GM21360 (cell line): ENCODE results near the gene PDXK.

Source experiments
- ATAC-seq: cut with Tn5 transposase; IDR thresholded peaks from one replicate; pipeline ENCODE4 v1.9.1; 2021; ENCODE audit warnings: mild to moderate bottlenecking, moderate library complexity; ENCODE audit not compliant: unreplicated experiment

PDXK gene

GRCh38 chr21:43778469-43779335 is 59.8 kb downstream of the PDXK start:
- no peak for ATAC-seq

- no peak for ATAC-seq
These were observed 60.7 kb downstream of the PDXK start for GRCh38 chr21:43779660-43780059.

GRCh38 chr21:43781846-43782245 is 62.9 kb downstream of the PDXK start:
- ATAC-seq, result no peak

DNA sequence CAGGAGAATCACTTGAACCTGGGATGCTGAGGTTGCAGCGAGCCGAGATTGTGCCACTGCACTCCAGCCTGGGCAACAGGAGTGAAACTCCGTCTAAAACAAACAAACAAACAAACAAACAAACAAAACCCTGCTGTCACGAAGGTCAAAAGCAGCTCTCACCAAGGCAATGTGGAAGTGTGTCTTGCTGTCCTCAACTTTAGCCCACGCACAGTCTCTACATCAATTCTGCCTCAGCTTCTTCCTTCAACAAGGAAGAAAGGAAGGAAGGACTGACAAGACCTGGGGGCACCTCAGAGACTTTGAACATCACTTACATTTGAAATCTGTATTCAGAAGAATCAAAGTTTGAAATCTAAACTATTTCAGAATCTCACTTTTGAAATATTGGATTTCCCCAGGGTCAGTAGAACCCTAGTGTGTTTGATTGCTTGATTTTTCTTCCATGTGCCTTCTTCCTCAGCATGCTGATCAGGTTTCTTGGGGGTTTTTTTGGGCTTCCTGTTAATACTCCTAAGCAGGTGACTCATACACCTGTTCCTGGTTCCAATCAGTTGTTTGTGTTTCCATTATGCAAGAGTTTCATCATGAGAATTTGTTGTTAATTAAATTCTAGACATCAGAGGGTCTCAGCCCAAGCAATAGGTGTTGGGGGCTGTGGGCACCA is 63.6 kb downstream of the PDXK start:
- no peak for ATAC-seq

- no peak for ATAC-seq
These were observed 64.3 kb downstream of the PDXK start for GRCh38 chr21:43783098-43783700.

DNA sequence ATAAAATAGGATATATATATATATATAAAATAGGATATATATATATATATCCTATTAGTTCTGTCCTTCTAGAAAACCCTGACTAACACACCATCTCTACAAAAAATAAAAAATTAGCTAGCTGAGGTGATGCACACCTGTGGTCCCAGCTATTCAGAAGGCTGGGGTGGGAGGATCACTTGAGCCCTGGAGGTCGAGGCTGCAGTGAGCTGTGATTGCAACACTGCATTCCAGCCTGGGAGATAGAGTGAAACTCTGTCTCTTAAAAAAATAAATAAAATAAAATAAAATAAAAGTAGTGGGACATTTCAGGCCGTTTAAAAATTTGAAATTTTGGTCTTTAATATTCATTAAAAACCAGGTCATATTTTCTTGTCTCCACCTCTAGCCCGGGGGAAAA is 66.2 kb downstream of the PDXK start:
- no peak for ATAC-seq

GRCh38 chr21:43786300-43786806 is 67.4 kb downstream of the PDXK start:
- ATAC-seq, result no peak

DNA sequence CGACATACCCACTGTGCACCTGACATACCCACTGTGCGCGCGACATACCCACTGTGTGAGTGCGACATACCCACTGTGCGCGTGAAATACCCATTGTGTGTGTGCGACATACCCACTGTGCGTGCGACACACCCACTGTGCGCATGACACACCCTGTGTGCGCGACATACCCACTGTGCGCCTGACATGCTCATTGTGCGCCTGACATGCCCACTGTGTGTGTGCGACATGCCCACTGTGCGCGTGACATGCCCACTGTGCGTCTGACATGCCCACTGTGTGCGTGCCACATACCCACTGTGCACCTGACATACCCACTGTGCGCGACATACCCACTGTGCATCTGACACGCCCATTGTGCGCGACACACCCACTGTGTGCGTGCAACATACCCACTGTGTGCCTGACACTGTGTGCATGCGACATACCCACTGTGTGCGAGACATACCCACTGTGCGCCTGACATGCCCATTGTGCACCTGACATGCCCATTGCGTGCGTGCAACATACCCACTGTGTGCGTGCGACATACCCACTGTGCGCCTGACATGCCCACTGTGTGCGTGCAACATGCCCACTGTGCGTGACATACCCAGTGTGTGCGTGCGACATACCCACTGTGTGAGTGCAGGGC is 68.0 kb downstream of the PDXK start:
- no peak for ATAC-seq

DNA sequence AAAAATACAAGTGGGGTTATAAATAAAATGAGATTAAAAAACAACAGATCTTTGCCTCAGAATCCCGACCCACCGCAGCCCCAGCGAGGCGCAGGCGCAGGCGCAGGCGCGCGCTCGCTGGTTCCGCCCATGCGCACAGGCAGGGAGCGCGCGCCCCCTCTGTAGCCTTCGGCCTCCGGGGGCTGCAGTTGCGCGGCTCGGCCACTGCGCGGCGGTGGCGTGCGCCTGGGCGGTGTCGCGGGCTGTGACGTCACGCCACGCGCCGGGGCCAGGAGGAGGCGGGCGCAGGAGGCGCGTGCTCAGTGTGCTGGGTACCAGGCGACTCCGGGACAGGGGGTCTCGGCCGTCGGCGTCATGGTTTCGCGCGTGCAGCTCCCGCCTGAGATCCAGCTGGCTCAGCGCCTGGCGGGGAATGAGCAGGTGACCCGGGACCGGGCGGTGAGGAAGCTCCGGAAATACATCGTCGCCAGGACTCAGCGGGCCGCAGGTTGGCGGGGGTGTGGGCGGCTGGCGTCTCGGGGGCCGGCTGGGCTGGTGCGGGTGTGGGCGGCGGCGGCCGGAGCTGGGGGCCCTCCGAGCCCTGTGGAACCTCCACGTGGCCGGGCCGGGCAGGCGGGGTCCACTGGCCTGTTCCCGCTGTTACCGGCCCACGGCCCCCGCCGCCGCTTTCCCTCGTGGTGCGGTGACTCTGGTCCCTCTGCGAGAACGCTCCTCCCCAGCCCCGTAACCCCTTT is 70.5 kb downstream of the PDXK start, which contains the start of gene RRP1:
Gene RRP1 (plus strand): TSS at position 302 of the 734 bp plus-strand sequence. CDS start 53 bp downstream, at position 355.
- peak; percentile 73 for ATAC-seq

DNA sequence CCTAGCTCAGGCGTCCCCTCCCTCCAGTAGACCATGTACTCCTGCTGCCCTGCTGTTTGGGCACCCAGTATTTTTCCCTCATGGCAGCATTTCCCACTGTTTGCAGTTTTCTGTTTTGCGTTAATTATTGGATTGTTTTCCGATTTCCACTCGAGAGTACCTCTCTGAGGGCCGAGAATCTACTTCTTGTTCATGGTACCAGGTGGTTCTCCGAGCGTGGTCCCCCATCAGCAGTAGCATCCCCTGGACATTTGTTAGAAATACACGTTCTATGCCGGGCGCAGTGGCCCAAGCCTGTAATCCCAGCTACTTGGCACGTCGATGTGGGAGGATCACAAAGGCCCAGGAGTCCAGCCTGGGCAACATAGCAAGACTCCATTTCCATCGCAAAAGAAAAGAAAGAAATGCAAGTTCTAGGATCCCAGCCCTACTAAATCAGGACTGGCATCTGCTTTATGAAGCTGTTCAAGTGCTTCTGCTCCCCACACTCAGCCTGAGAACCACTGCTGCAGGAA is 71.1 kb downstream of the PDXK start:
- no peak for ATAC-seq

DNA sequence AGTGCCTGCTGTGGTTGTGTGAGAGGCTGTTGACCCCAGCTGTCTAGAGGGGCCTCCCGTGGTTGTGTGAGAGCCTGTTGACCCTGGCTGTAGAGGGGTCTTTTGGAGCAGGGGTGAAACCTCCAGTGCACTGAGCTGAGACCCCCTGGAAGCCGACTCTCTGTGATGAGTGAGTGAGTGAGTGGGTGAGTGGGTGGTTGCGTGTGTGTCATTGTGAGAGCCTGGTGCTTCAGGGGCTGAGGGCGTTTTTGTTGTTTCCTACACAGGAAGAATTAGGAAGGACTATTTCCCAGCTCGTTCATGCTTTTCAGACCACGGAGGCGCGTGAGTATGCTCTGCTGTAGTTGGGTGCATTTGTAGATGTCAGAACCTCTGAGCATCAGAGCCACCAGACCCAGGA is 73.5 kb downstream of the PDXK start:
- no peak for ATAC-seq

- ATAC-seq, result no peak
These were observed 74.3 kb downstream of the PDXK start for GRCh38 chr21:43793243-43793642.

GRCh38 chr21:43794311-43794710 is 75.4 kb downstream of the PDXK start:
- ATAC-seq, result no peak

DNA sequence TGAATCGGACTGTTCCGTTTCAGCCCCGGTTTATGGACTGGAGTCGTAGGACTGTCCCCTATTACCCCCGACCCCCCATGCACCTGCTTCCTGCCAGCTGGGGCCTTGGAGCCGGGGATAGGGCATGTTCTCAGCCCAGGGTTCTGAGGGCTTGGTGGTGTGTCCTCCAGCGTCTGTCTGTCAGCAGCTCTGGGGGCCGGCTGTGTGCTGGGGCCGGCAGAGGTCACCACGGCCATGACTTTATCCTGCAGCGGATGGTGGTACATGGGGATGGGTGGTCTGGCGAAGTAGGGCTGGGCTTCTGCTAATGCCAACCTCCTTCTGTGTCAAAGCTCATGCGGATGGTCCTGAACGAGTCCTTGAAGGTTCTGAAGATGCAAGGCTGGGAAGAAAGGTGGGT is 75.9 kb downstream of the PDXK start:
- no peak for ATAC-seq

- ATAC-seq, result no peak
These were observed 78.5 kb downstream of the PDXK start for GRCh38 chr21:43797415-43797814.

DNA sequence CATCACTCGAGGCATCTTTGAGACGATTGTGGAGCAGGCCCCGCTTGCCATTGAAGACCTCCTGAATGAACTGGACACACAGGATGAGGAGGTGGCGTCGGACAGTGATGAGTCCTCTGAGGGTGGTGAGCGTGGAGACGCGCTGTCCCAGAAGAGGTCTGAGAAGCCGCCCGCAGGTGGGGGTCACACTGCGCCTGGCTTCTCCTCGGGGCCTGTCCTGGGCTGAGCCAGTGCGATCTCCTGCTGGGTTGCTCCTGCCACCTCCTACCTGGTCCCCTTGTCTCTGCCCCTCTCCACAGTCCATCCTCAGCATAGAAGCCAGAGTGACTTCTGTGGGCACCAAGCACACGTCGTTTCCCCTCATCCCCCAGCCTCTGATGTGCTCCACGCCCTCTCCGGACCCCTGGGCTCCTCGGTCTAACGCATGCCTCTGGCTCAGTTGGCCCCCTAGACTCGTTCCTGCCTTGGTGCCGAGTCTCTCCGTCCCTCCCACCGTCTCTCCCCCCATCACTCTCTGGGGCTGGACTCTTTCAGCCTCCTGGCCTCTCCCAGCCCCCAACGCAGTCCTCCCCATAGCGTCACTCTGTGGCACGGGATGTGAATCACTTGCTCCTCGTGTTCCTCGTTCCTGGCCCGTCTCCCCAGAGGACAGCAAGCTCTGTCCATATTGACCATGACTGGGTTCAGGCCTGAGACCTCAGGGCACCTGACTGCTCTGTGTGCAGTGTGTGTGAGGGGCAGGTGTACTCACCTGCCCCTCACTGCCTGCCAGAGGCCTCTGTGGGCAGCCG is 79.2 kb downstream of the PDXK start:
- ATAC-seq, result no peak

GRCh38 chr21:43799301-43799840 is 80.4 kb downstream of the PDXK start:
- ATAC-seq, result no peak

DNA sequence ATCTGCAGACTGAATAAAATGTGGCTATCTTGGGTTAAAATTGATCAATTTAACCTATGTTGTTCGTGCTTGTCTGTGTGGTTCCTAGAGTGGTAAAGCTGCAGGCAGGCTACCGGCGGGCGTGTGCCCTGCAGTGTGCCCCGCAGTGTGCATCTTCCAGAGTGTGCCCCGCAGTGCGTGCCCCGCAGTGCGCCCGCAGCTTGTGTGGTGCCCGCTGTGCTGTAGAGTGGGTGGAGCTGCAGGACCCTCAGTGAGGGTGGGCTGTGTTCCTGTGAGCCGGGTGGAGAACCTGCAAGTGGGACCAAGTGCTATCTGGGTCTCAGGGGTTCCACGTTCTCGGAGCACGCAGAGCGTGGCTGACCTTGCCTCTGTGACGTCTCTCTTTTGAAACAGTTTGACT is 81.2 kb downstream of the PDXK start:
- no peak for ATAC-seq

DNA sequence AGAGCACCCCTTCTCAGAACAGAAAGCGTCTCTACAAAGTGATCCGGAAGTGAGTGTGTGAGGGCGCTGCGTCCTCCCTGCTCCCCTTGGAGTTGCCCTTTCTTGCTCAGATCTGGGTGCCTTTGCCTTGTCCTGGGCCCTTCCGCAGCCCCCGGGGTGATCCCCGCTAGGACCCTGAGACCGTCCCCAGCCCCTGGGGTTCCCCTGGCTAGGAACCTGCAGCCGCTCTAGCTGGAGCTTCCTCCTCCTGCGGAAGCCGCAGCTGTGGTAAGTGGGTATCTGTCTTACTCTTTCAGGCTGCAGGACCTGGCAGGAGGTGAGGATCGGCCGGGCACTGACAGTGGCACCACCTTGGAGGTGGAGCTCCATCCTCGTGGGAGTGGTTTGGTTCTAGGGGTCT is 81.6 kb downstream of the PDXK start:
- no peak for ATAC-seq
